NB4 (cell line): ENCODE measurements around the gene SAP25.

Experiments
- DNase-seq: peaks from one replicate; pipeline ENCODE4 v3.0.0; 2010; ENCODE audit warnings: low read depth
- H3K4me3 ChIP-seq: one replicate; pipeline ENCODE4 v1.5.1; 2011; ENCODE audit warnings: mild to moderate bottlenecking, low read depth, low read length, moderate library complexity
- CTCF ChIP-seq: IDR thresholded peaks from one replicate; pipeline ENCODE4 v1.5.1; 2012; ENCODE audit warnings: low read depth, low read length
- MAX ChIP-seq: IDR thresholded peaks from 2 replicates; pipeline ENCODE4 v1.6.1; 2011; ENCODE audit warnings: low read depth, low read length
- MYC ChIP-seq: IDR thresholded peaks from 2 replicates; pipeline ENCODE4 v1.6.1; 2011; ENCODE audit warnings: low read depth, low read length
- POLR2A ChIP-seq: IDR thresholded peaks from 2 replicates; pipeline ENCODE4 v1.6.1; 2011; ENCODE audit warnings: mild to moderate bottlenecking; ENCODE audit not compliant: insufficient read length; ENCODE audit errors: extremely low read depth

SAP25 gene

GRCh38 chr7:100578246-100579183 lies 4.8 kb upstream of the SAP25 start:
- DNase-seq: no peak
- H3K4me3 ChIP-seq: no peak overlapping the region
- no peak for TF ChIP-seq CTCF

- TF ChIP-seq CTCF (no peak), MAX (no peak), POLR2A (no peak), MYC (no peak)
- DNase-seq: no peak
- H3K4me3 ChIP-seq: no peak overlapping the region
Observed at GRCh38 chr7:100577507-100577906, 3.8 kb upstream of the SAP25 start.

GRCh38 chr7:100577103-100577502 lies 3.4 kb upstream of the SAP25 start:
- no peak overlapping the region for H3K4me3 ChIP-seq
- no peak for TF ChIP-seq MYC
- TF ChIP-seq MAX: no peak
- no peak for TF ChIP-seq CTCF
- no peak for TF ChIP-seq POLR2A
- no peak for DNase-seq

GRCh38 chr7:100576384-100576993 lies 2.8 kb upstream of the SAP25 start:
- no peak for DNase-seq
- no peak overlapping the region for H3K4me3 ChIP-seq
- TF ChIP-seq MYC (no peak), POLR2A (no peak), CTCF (no peak)

- H3K4me3 ChIP-seq: no peak overlapping the region
- no peak for DNase-seq
- no peak for TF ChIP-seq CTCF
- no peak for TF ChIP-seq POLR2A
- no peak for TF ChIP-seq MYC
- no peak for TF ChIP-seq MAX
Observed at GRCh38 chr7:100575746-100576383, 2.2 kb upstream of the SAP25 start.
